ENCODE measurements around the gene APBA2.

Gene APBA2

DNA sequence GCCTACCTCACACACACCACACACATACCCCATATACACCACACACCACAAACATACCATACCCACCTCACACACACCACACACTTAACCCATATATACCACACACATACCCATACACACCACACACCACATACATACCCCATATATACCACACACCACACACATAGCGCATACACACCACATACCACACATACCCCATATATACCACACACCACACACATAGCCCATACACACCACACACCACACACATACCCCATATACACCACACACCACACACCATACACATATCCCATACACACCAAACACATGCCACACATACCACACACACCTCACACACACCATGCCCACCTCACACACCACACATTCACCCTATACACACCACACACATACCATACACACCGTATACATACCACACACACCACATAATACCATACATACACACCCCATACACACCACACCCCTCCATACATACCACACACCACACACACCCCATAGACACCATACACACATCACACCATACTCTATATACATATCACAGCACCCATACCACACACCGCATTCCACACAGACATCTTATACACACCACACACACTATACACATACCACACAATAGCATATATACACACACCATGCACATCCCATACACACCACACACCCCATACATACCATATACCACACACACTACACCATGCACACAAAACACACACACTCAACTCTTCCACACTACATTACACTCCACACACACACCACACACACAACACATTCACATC lies 29.5 kb downstream of the APBA2 start:
- DNase-seq (ENCODE audit: low spot score), result no peak

GRCh38 chr15:28915935-28916334 lies 30.2 kb downstream of the APBA2 start:
- DNase-seq (ENCODE audit: low spot score), result no peak

DNA sequence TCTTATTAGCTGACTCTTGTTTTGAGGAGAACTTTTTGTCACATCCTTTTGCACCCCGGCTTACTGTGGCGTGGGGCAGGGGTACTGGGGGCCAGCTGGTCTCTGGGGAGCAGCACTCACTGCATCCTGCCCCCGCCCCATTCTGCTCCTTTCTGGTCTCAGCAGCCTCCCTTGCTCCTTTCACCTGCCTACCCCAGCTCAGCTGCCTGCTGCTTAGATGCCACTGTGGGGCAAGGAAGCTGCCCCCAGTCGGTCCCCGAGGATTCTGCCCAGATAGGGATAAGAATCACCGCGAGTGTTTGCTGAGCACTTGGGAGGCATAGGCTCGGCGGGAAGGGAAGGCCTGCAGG lies 32.0 kb downstream of the APBA2 start:
- no peak for DNase-seq (ENCODE audit: low spot score)

DNA sequence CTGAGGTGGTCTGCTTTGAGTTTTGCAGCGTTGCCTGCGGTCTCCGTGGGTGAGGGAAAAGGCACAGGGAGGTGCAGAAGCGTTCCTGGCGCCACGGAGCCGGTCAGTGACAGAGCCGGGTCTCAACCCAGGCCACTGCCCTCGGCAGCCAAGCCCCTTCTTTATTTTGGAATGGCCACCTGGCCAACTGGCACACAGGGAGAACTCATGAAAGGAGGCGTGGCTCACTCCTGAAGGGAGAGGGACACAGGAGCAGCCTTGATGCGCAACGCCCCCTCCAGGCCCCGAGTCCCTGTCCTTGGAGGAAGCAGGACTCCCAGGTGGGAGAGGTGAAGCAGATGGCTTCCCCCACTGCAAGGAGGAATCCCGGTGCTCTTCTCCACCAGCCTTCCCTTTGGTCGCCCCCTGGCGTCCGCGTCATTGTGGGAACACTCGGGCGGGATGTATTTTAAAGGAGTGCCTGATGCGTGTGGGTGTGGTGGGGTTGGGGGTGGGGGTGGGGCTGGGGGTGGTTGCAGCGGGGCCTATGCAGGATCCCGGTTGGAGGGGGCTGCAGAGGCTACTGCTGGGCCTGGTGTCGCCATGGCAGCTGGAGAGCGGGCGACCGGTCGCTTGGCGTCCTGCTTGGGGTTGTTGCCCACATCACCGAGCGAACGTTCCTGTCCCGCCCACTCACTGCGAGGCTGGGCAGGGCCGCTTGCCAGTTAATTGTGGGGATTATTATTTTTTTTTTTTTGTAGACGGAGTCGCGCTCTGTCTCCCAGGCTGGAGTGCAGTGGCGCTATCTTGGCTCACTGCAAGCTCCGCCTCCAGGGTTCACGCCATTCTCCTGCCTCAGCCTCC lies 32.6 kb downstream of the APBA2 start:
- no peak for DNase-seq (ENCODE audit: low spot score)

- DNase-seq (ENCODE audit: low spot score), result no peak
These were observed 33.4 kb downstream of the APBA2 start for GRCh38 chr15:28919201-28919635.

DNA sequence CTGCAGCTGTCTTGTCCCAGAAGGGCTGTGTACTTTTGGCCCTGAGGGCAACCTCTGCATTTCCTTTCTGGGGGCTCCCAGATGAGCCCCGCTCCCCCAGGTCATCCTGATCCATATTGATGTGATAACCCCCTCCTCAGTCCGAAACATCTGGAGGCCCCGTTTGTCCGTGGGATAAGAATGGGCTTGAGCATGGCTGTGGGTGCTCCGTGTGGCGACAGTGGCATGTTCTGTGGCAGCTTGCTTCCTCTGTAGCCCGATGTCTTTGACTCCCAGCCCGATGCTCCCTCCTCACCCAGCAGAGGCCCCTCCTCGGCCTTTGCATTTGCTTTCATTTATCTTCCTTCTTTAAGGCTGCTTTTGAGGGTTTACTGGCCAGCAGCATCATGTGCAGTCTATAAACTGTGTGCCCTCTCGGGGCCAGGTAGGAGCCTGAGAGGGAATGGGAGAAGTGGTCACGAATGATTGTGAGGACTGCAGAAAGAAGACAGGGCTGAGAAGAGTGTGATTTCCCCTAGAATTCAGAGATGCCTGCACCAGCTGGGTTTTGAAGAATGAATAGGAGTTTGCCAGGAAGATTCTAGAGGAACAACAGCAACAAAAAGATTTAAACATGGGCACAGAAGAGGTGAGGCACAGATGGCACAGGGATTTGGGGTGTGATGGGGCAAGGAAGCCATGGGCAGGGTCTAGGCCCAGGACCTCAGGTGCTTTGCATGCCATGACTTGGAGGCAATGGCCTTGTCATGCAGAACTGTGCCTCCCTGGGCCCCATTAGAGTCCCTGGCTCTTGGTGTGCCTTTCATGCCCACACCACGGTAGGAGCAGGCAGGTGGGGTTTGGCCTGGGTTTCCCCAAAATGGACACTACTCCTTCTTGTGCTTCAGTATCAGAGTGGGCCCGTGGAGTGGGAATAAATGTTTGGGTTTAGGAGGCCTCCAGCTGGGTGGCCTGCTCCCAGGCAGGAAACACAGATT lies 34.2 kb downstream of the APBA2 start:
- DNase-seq (ENCODE audit: low spot score), result no peak

DNA sequence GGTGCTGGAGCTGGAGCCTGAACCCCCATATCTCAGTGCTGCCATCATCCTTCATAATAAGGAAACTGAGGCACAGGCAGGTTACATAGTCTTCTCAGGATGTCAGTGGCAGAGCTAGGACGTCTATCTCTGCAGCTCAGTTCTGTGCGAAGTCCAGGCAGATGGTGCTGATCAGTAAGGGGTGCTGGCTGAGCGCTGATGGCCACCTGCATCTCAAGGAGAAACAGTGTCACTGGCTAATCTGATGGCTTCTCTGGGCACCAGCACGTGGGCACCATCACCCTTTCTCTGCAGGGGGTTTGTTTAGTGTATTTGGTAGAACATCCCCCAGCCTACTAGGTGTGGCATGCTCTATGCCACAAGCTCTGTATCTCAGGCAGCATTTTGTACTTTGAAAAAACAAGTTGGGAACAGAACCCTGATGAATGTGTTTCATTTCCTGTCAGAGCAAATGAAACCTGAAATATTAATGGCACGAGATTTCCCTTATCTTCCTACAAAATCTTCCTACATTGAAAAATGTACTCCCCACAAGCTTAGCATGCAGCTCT lies 35.1 kb downstream of the APBA2 start:
- no peak for DNase-seq (ENCODE audit: low spot score)

GRCh38 chr15:28921336-28921735 lies 35.6 kb downstream of the APBA2 start:
- DNase-seq (ENCODE audit: low spot score), result no peak

DNA sequence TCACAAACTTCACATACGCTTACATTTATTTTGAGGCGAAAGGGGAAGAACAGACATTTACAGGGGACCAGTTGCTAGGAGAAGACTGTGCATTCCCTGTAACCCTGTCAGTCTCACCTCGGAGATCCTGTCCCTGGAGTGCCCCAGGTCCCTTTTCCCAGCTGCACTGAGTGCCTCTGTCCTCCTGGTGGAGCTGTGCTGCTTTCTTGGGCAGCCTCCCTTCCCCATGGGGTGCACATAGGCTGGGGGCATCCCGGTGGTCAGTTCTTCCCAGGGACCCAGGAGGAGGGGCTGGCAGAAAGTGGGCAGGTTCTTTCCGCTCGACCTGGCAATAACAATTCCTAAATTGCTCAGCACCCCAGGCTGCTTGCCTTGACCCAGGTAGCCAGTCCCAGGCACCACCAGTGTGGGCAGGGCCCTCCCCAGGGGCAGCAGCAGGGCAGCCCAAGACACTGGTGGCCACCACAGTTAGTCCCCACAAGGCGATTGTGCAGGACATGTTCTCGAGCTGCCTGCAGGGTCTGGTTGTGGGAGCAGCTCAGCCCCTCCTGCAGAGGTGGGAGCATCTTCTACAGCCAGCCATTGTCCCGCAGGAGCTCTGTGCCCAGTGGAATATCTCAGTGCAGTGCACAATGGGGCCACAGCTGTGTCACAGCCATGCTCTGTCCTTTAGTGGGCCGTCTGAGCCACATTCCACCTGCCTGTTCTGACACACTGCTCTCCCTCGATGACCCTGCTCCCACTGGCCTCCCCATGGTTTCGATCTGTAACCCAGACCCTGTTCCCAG lies 36.3 kb downstream of the APBA2 start:
- DNase-seq (ENCODE audit: low spot score), result no peak

DNA sequence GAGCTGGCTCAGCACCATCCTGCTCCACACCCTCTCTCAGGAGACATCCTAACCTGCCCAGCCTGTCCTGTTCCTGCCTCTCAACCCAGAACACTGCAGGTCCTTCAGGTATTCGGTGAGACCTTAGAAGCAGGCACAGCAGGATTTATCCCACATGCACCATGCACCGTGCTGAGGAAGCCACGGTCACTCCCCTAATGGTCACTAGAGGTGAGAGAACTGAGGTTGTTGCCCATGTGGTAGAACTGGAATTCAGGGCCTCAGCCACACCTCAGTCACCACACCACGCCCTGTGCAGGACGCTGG lies 36.9 kb downstream of the APBA2 start:
- no peak for DNase-seq (ENCODE audit: low spot score)

DNA sequence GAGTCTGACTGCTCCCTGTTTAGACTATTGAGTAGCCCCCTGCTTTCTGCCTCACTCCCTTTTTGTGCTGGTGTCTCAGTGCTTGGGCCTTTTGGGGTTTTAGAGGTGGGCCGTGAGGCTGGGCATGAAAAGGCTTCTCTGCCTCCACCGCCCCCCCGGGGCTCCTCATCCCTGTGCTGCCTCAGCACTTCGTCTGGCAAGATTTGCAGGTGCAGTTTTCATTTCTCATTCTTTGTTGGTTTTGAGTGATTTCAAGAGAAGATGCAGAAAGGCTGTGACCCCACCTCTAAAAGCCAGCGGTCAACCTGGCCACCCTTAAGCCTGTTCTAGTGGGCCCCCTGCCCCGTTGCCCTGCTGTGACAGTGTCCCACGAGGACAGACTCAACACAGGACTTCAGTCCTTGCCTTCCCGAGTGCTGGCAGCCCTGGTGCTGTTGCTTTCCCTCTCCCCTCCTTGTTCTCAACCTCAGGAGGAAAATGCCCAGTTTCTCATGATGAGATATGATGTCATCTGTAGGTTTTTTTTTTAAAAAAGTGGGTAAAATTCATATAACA lies 38.0 kb downstream of the APBA2 start:
- no peak for DNase-seq (ENCODE audit: low spot score)

GRCh38 chr15:28927043-28927442 lies 41.3 kb downstream of the APBA2 start:
- no peak for DNase-seq (ENCODE audit: low spot score)

DNA sequence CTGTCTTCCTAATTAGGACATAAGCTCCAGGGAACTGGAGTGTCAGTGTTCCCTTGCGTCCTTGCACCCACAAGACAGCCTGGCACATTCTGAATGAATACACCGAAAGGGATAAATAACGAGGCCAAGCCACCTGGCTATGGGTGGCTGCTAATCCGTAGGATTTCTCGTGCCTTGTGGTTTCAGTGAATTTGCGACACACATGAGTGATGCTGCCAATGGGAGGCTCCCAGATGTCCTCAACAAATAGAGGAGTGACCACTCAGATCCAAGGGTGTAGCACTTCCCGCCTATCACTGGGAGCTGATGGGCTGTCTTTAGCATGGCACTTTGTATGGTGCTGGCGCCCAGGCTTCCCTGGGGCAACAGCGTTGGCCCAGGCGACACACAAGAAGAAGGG lies 43.4 kb downstream of the APBA2 start:
- no peak for DNase-seq (ENCODE audit: low spot score)

DNA sequence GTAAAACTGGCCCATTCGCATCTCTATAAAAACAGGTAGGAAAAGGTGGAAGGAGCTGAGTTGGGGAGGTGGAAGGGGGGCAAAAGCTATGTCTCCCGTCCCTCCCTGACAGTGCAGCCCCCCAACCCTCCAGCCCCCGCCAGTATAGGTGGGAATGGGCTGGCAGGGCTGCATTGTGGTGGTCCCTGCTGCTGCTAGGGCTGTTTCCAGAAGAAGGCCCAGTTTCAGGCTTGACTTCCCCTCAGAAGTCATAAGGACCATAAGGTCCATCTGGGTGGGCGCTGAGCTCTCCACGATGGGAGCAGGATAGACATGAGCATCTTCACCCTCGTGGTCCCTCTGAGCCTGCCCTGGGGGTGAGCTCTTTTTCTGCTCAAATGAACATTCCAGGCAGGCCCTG lies 44.2 kb downstream of the APBA2 start:
- no peak for DNase-seq (ENCODE audit: low spot score)

GRCh38 chr15:28930476-28931291 lies 44.9 kb downstream of the APBA2 start:
- no peak for DNase-seq (ENCODE audit: low spot score)

GRCh38 chr15:28931828-28932227 lies 46.1 kb downstream of the APBA2 start:
- DNase-seq (ENCODE audit: low spot score), result no peak

DNA sequence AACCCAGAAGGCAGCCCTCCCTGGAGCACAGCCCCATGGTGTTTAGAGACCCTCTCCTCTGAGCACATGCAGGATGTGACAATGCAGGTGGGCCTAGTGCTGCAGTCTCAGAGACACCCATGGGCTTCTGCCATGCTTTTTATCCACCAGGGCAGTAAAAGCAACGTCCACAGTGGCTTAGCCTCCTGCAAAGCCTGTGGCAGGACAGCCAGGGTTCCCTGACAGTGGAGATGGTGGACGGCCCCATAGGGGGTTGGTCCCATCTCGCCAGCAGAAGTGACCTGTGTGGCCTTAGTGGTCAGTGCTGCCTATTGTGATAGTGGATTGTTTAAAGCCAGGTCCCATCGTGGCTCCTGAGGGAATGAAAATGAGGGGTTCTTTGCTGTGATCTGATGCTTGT lies 46.6 kb downstream of the APBA2 start:
- DNase-seq (ENCODE audit: low spot score), result no peak

- no peak for DNase-seq (ENCODE audit: low spot score)
These were observed 48.1 kb downstream of the APBA2 start for GRCh38 chr15:28933710-28934445.

DNA sequence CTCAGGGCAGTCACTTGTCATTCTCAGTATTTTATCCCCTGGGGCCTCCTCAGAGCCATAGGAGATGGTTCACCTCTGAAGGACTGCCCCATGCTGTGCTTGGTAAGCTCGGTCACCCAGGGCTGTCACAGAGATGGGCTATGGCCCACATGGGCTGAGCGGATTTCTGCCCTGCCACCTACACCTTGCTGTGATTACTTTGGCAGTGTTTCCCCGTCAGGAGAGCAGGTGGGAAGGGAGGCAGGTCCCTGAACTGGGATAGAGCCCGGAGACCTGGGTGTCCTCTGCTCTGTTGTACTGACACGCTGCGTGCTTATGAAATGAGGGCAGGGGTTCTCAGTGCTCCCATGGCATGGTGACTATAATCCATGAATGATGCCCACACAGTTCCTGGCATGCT lies 48.9 kb downstream of the APBA2 start:
- no peak for DNase-seq (ENCODE audit: low spot score)

- no peak for DNase-seq (ENCODE audit: low spot score)
These were observed 49.5 kb downstream of the APBA2 start for GRCh38 chr15:28935316-28935715.
